Thoracic aorta (tissue), 2 donors: ENCODE data around the gene SLC23A2. TPM values are rescaled to one million over a fixed set of nuclear protein-coding genes. Genes with fewer than 3 reads are reported as not detected.
"Not testable (repeated sequence)": the region's sequence is repeated elsewhere in the genome, so short reads cannot be mapped to it uniquely, and the experiment has no call there.

ENCODE experiments used
- ATAC-seq: fragments of 150-250 bp; one replicate; pipeline ENCODE4 v1.8.0; 2017; ENCODE audit warnings: low read depth; ENCODE audit not compliant: insufficient number of reproducible peaks, low FRiP score
- DNase-seq: peaks from one replicate; pipeline ENCODE4 v3.0.0-alpha.2; 2020; ENCODE audit warnings: low spot score
- H3K27ac ChIP-seq, 2 donors: fragments of 200-600 bp; sonication (generic); 1 replicate in 1 of 2; 2 replicates in 1 of 2; pipeline ENCODE4 v1.5.1; 2016; ENCODE audit warnings: mild to moderate bottlenecking in 2 of 2, moderate library complexity in 2 of 2
- H3K27me3 ChIP-seq: fragments of 200-600 bp; sonication (generic); replicated peaks from 2 replicates; pipeline ENCODE4 v1.6.0; 2016; ENCODE audit warnings: mild to moderate bottlenecking; ENCODE audit not compliant: insufficient read depth
- H3K36me3 ChIP-seq: fragments of 200-600 bp; sonication (generic); one replicate; pipeline ENCODE4 v1.5.1; 2016
- H3K4me1 ChIP-seq, 2 donors: fragments of 200-600 bp; sonication (generic); 1 replicate in 1 of 2; 2 replicates in 1 of 2; pipeline versions ENCODE4 v1.5.1 to v1.6.0; 2016; ENCODE audit warnings: low read depth in 2 of 2, mild to moderate bottlenecking in 1 of 2; ENCODE audit not compliant: control insufficient read depth in 1 of 2
- H3K4me3 ChIP-seq: fragments of 200-600 bp; sonication (generic); 2 replicates; pipeline ENCODE4 v1.5.1; 2016; ENCODE audit warnings: mild to moderate bottlenecking
- H3K9me3 ChIP-seq: fragments of 200-600 bp; sonication (generic); 2 replicates; pipeline ENCODE4 v1.5.1; 2016
- CTCF ChIP-seq: fragments of 200-600 bp; sonication (generic); IDR thresholded peaks from one replicate; pipeline ENCODE4 v1.5.1; 2019; ENCODE audit warnings: antibody characterized with exemption
- total RNA-seq, 2 donors: library from RNA; depleted of rRNA; stranded (reverse); fragments of >200 nt; gene quantifications; one replicate each; pipeline versions ENCODE4 v1.1.0 to v1.2.3, GENCODE V29; 2016

SLC23A2 gene
- total RNA-seq, 2 donors from 2014 or later: 32.1 to 51.9 TPM

GRCh38 chr20:5031206-5031557, 29.9 kb upstream of the SLC23A2 start:
- no peaks in the 10 kb centered on the region for H3K4me1 ChIP-seq
- no peaks in the 10 kb centered on the region for H3K9me3 ChIP-seq
- H3K27me3 ChIP-seq: no peaks in the 10 kb centered on the region
- no peak for DNase-seq
- ATAC-seq: no peak
- TF ChIP-seq CTCF: no peak
- H3K36me3 ChIP-seq: no peaks in the 10 kb centered on the region
- H3K4me3 ChIP-seq: no peak overlapping the region
- H3K27ac ChIP-seq: no peak overlapping the region

- Histone ChIP-seq H3K4me3 (no peak overlapping the region), H3K4me1 (no peaks in the 10 kb centered on the region), H3K9me3 (no peaks in the 10 kb centered on the region), H3K27ac (no peak overlapping the region), H3K27me3 (no peaks in the 10 kb centered on the region), H3K36me3 (no peaks in the 10 kb centered on the region)
- no peak for TF ChIP-seq CTCF
- DNase-seq (no peak), ATAC-seq (no peak)
Measured at GRCh38 chr20:5030348-5031205, 29.3 kb upstream of the SLC23A2 start.

- not testable (repeated sequence) for H3K4me3 ChIP-seq, H3K27me3 ChIP-seq, DNase-seq, H3K9me3 ChIP-seq, ATAC-seq, H3K4me1 ChIP-seq, H3K36me3 ChIP-seq, H3K27ac ChIP-seq
Measured at GRCh38 chr20:5028258-5029059, 27.1 kb upstream of the SLC23A2 start.

- ATAC-seq (no peak), DNase-seq (no peak)
- Histone ChIP-seq H3K4me1 (peaks cover 0 to 7% of the 10 kb centered on the region in 2 donors), H3K9me3 (no peaks in the 10 kb centered on the region), H3K27me3 (no peaks in the 10 kb centered on the region), H3K27ac (no peak overlapping the region), H3K36me3 (no peaks in the 10 kb centered on the region), H3K4me3 (no peak overlapping the region)
- no peak for TF ChIP-seq CTCF
Measured at GRCh38 chr20:5024982-5025381, 23.7 kb upstream of the SLC23A2 start.

GRCh38 chr20:5024103-5024502, 22.8 kb upstream of the SLC23A2 start:
- DNase-seq: no peak
- Histone ChIP-seq H3K36me3 (no peaks in the 10 kb centered on the region), H3K9me3 (no peaks in the 10 kb centered on the region), H3K4me1 (peaks cover 0 to 7% of the 10 kb centered on the region in 2 donors), H3K4me3 (no peak overlapping the region), H3K27ac (no peak overlapping the region), H3K27me3 (no peaks in the 10 kb centered on the region)
- ATAC-seq: no peak
- TF ChIP-seq CTCF: no peak

GRCh38 chr20:5023171-5023570, 21.9 kb upstream of the SLC23A2 start:
- DNase-seq, ATAC-seq, H3K4me1 ChIP-seq: not testable (repeated sequence)

More at GRCh38 chr20:5023171-5023570, 21.9 kb upstream of the SLC23A2 start:
- not testable (repeated sequence) for H3K9me3 ChIP-seq, H3K27me3 ChIP-seq, H3K36me3 ChIP-seq, H3K27ac ChIP-seq, H3K4me3 ChIP-seq
